Nucleus accumbens (tissue), 56 donors: ENCODE results near the gene SEPTIN8.
"Not testable (repeated sequence)": the region's sequence is repeated elsewhere in the genome, so short reads cannot be mapped to it uniquely, and the experiment has no call there.

Source experiments
- DNase-seq, 56 donors: peaks; one replicate each; lab custom pipeline; 2025; lab: John Stamatoyannopoulos, UW

Gene SEPTIN8

GRCh38 chr5:132813599-132814502, 36.8 kb upstream of the SEPTIN8 start:
- DNase-seq, result peak in 41 of 56 donors; percentile 32 to 83 (median 62)

- DNase-seq, result peak in 47 of 56 donors; percentile 22 to 91 (median 69)
These were observed 36.0 kb upstream of the SEPTIN8 start, which contains the start of gene SOWAHA for GRCh38 chr5:132812781-132813598. Gene SOWAHA, plus strand, starts transcription at chr5:132813302. Its CDS starts 320 bp downstream, at chr5:132813622.

- DNase-seq, result no peak
These were observed 35.2 kb upstream of the SEPTIN8 start for GRCh38 chr5:132812123-132812765.

- DNase-seq, result no peak
These were observed 33.6 kb upstream of the SEPTIN8 start for GRCh38 chr5:132810605-132811004.

GRCh38 chr5:132808866-132809265, 31.8 kb upstream of the SEPTIN8 start:
- DNase-seq, result no peak

GRCh38 chr5:132808448-132808847, 31.4 kb upstream of the SEPTIN8 start:
- DNase-seq, result no peak

GRCh38 chr5:132807163-132807838, 30.3 kb upstream of the SEPTIN8 start:
- peak in 38 of 56 donors; percentile 13 to 72 (median 49) for DNase-seq

- DNase-seq, result not testable (repeated sequence)
These were observed 29.7 kb upstream of the SEPTIN8 start for GRCh38 chr5:132806804-132807162.

- DNase-seq, result not testable (repeated sequence)
These were observed 28.8 kb upstream of the SEPTIN8 start for GRCh38 chr5:132805872-132806271.

- not testable (repeated sequence) for DNase-seq
These were observed 27.2 kb upstream of the SEPTIN8 start for GRCh38 chr5:132804219-132804618.

GRCh38 chr5:132802685-132803066, 25.6 kb upstream of the SEPTIN8 start:
- DNase-seq, result not testable (repeated sequence)

GRCh38 chr5:132802044-132802684, 25.1 kb upstream of the SEPTIN8 start:
- DNase-seq, result no peak

GRCh38 chr5:132800545-132800944, 23.5 kb upstream of the SEPTIN8 start:
- peak in 27 of 56 donors; percentile 19 to 74 (median 41) for DNase-seq

GRCh38 chr5:132799392-132799791, 22.4 kb upstream of the SEPTIN8 start:
- DNase-seq, result no peak

- peak in 31 of 56 donors; percentile 27 to 75 (median 54) for DNase-seq
These were observed 20.6 kb upstream of the SEPTIN8 start for GRCh38 chr5:132797651-132798050.

- no peak for DNase-seq
These were observed 14.0 kb upstream of the SEPTIN8 start for GRCh38 chr5:132791026-132791425.

GRCh38 chr5:132790201-132790865, 13.3 kb upstream of the SEPTIN8 start:
- DNase-seq, result peak in 18 of 56 donors; percentile 23 to 74 (median 52)

- DNase-seq, result no peak
These were observed 12.2 kb upstream of the SEPTIN8 start for GRCh38 chr5:132788990-132789886.
